ENCODE measurements around the gene HSD17B11.
"Not testable (repeated sequence)": the region's sequence is repeated elsewhere in the genome, so short reads cannot be mapped to it uniquely, and the experiment has no call there.

Gene HSD17B11

DNA sequence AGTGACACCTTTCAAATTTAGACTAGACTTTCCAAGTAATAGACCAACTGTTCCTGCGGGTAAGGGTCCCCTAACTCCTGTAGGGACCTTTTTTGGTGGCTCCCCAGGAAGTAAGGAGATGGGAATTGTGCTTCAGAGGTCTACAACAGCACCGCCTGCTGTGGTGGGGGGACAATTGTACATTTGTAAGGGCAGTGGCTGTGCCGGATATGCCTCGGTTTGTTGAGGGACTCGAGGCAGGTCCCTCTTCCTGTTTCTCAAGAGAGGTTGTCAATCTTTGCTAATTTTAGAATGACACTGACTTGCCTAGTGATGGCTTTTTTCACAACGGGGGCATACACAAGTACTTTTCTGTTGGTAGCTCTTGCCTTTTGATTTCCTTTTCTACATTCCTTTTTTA, 15.5 kb upstream of the HSD17B11 start:
- Histone ChIP-seq H3K79me2 (ENCODE audit: control insufficient read depth, insufficient read depth, low read length, unreplicated experiment) (no peaks in the 10 kb centered on the region), H3K27me3 (ENCODE audit: insufficient read depth, low read length) (peaks cover 3% of the 10 kb centered on the region; the same call in 1 of the 2 replicates), H2AFZ (ENCODE audit: low read length, unreplicated experiment) (no peak overlapping the region), H3K4me1 (ENCODE audit: control insufficient read depth, insufficient read depth, low read length, unreplicated experiment) (peaks cover 2% of the 10 kb centered on the region), H3K4me3 (ENCODE audit: low read depth, low read length) (no peak overlapping the region), H3K27ac (ENCODE audit: low read depth, low read length) (no peak overlapping the region), H3K36me3 (ENCODE audit: insufficient read depth, low read length) (no peaks in the 10 kb centered on the region)

DNA sequence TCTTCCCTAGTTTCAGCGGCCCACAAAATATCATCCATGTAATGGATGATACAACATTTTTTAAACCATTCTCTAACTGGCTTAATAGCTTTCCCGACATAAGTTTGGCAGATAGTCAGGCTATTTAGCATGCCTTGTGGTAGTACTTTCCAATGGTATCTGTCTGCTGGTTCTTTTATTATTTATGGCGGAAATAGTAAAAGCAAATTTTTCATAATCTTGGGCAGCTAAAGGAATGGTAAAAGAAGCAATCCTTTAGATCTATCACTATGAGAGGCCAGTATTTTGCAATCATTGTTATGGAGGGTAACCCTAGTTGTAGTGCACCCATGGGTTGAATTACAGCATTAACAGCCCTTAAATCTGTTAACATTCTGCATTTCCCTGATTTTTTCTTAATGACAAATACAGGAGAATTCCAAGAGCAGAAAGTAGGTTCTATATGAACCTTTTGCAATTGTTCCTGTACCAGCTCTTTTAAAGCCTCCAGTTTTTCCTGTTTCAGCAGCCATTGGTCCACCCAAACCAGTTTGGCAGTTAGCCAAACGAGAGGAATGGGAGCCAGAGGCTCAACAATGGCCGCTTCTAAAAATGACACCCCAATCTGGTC, 14.3 kb upstream of the HSD17B11 start:
- H3K4me3 ChIP-seq (ENCODE audit: low read depth, low read length), result no peak overlapping the region
- peaks cover 3% of the 10 kb centered on the region; the same call in 1 of the 2 replicates for H3K27me3 ChIP-seq (ENCODE audit: insufficient read depth, low read length)
- H3K4me1 ChIP-seq (ENCODE audit: control insufficient read depth, insufficient read depth, low read length, unreplicated experiment), result no peaks in the 10 kb centered on the region
- no peak overlapping the region for H3K27ac ChIP-seq (ENCODE audit: low read depth, low read length)
- no peaks in the 10 kb centered on the region for H3K79me2 ChIP-seq (ENCODE audit: control insufficient read depth, insufficient read depth, low read length, unreplicated experiment)
- H2AFZ ChIP-seq (ENCODE audit: low read length, unreplicated experiment), result no peak overlapping the region
- H3K36me3 ChIP-seq (ENCODE audit: insufficient read depth, low read length), result no peaks in the 10 kb centered on the region

DNA sequence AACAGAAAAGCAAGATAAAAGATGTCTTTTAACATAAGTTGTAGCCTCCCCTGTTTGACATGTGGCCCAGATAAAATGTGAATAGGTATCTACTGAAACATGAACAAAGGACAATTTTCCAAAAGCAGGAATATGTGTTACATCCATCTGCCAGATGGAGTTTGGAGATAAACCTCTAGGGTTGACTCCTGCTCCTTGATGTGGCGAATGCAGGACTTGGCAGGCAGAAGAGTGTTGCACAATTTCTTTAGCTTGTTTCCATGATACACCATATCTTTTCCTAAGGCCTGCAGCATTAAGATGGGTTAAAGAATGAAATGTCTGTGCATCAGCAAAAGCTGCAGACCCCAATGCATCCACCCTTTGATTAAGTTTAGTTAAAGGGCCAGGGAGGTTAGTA, 12.7 kb upstream of the HSD17B11 start:
- H3K79me2 ChIP-seq (ENCODE audit: control insufficient read depth, insufficient read depth, low read length, unreplicated experiment); H2AFZ ChIP-seq (ENCODE audit: low read length, unreplicated experiment); H3K36me3 ChIP-seq (ENCODE audit: insufficient read depth, low read length); H3K4me1 ChIP-seq (ENCODE audit: control insufficient read depth, insufficient read depth, low read length, unreplicated experiment); H3K4me3 ChIP-seq (ENCODE audit: low read depth, low read length); H3K27me3 ChIP-seq (ENCODE audit: insufficient read depth, low read length); H3K27ac ChIP-seq (ENCODE audit: low read depth, low read length): not testable (repeated sequence)

DNA sequence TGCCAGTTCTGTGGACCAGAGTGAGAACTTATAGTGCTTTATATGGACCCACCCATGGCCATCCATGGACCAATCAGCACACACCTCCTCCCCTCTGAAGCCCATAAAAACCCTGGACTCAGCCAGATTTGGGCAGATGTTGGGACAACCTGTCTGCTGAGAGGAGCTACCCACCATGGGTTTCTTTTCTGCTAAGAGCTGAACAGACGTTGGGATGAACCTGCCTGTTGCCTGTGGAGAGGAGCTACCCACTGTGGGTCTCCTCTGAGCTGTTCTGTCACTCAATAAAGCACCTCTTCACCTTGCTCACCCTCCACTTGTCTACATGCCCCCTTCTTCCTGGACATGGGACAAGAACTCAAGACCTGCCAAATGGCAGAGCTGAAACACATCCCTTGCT, 9.0 kb upstream of the HSD17B11 start:
- H3K4me1 ChIP-seq (ENCODE audit: control insufficient read depth, insufficient read depth, low read length, unreplicated experiment), result no peaks in the 10 kb centered on the region
- no peaks in the 10 kb centered on the region for H3K27me3 ChIP-seq (ENCODE audit: insufficient read depth, low read length)
- no peak overlapping the region for H3K27ac ChIP-seq (ENCODE audit: low read depth, low read length)
- H3K79me2 ChIP-seq (ENCODE audit: control insufficient read depth, insufficient read depth, low read length, unreplicated experiment), result no peaks in the 10 kb centered on the region
- H3K36me3 ChIP-seq (ENCODE audit: insufficient read depth, low read length), result no peaks in the 10 kb centered on the region
- no peak overlapping the region for H3K4me3 ChIP-seq (ENCODE audit: low read depth, low read length)
- H2AFZ ChIP-seq (ENCODE audit: low read length, unreplicated experiment), result no peak overlapping the region

DNA sequence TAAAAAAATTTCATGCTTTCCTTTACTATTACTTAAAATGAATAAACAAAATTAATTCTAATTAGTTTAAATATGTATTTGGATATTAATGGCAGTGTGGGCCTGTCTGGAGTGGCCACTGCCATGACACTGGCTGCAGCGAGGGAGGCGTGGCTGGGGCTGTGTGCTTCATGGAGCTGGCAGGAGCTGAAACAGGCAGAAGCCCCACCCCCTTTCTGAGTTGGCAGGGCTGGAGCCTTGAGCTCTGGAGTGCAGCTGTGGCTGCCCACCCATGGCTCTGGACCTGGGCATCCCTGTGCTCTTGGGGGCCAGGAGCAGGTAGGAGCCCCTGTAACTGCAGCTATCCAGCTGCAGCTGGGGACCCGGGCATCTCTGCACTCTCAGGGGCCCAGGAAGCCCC, 8.2 kb upstream of the HSD17B11 start:
- H2AFZ ChIP-seq (ENCODE audit: low read length, unreplicated experiment), result no peak overlapping the region
- no peak overlapping the region for H3K27ac ChIP-seq (ENCODE audit: low read depth, low read length)
- H3K36me3 ChIP-seq (ENCODE audit: insufficient read depth, low read length), result no peaks in the 10 kb centered on the region
- no peaks in the 10 kb centered on the region for H3K4me1 ChIP-seq (ENCODE audit: control insufficient read depth, insufficient read depth, low read length, unreplicated experiment)
- H3K27me3 ChIP-seq (ENCODE audit: insufficient read depth, low read length), result no peaks in the 10 kb centered on the region
- H3K79me2 ChIP-seq (ENCODE audit: control insufficient read depth, insufficient read depth, low read length, unreplicated experiment), result no peaks in the 10 kb centered on the region
- no peak overlapping the region for H3K4me3 ChIP-seq (ENCODE audit: low read depth, low read length)

DNA sequence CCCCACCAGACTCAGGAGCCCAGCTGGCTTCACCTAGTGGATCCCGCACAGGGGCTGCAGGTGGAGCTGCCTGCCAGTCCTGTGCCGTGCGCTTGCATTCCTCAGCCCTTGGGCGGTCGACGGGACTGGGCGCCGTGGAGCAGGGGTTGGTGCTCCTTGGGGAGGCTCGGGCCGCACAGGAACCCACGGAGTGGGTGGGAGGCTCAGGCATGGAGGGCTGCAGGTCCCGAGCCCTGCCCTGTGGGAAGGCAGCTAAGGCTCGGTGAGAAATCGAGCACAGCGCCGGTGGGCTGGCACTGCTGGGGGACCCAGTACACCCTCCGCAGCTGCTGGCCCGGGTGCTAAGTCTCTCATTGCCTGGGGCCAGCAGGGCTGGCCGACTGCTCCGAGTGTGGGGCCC, 4.9 kb upstream of the HSD17B11 start:
- not testable (repeated sequence) for H3K4me1 ChIP-seq (ENCODE audit: control insufficient read depth, insufficient read depth, low read length, unreplicated experiment); H3K36me3 ChIP-seq (ENCODE audit: insufficient read depth, low read length); H3K79me2 ChIP-seq (ENCODE audit: control insufficient read depth, insufficient read depth, low read length, unreplicated experiment); H3K4me3 ChIP-seq (ENCODE audit: low read depth, low read length); H3K27ac ChIP-seq (ENCODE audit: low read depth, low read length); H2AFZ ChIP-seq (ENCODE audit: low read length, unreplicated experiment); H3K27me3 ChIP-seq (ENCODE audit: insufficient read depth, low read length)

DNA sequence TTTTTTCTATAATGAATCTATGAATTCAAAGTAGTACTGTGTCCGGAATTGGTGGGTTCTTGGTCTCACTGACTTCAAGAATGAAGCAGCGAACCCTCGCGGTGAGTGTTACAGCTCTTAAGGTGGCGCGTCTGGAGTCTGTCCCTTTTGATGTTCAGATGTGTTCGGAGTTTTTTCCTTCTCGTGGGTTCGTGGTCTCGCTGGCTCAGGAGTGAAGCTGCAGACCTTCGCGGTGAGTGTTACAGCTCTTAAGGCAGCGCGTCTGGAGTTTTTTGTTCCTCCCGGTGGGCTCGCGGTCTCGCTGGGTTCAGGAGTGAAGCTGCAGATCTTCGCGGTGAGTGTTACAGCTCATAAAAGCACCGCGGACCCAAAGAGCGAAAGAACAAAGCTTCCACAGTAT, 4.1 kb upstream of the HSD17B11 start:
- not testable (repeated sequence) for H3K36me3 ChIP-seq (ENCODE audit: insufficient read depth, low read length); H3K27me3 ChIP-seq (ENCODE audit: insufficient read depth, low read length); H3K79me2 ChIP-seq (ENCODE audit: control insufficient read depth, insufficient read depth, low read length, unreplicated experiment); H3K4me3 ChIP-seq (ENCODE audit: low read depth, low read length); H2AFZ ChIP-seq (ENCODE audit: low read length, unreplicated experiment); H3K27ac ChIP-seq (ENCODE audit: low read depth, low read length); H3K4me1 ChIP-seq (ENCODE audit: control insufficient read depth, insufficient read depth, low read length, unreplicated experiment)

DNA sequence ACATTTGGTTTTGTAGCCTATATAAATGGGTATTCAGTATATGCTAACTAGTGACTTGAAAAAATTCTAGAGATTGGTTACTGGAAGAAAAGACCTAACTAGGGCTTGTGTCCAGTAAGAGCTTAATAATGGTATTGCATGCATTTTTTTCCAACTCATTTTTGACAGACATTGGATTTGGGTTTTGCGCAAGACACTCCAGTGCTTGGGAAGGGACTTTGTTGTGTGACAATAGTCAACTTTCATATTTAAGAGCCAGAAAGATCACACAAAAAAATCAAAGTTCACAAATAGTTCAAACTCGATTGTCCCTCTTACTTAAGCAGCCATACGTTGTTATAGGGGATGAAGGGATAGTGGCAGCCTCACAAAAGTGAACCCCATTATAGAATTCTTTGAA, 1.2 kb upstream of the HSD17B11 start:
- Histone ChIP-seq H3K27me3 (ENCODE audit: insufficient read depth, low read length) (no peaks in the 10 kb centered on the region), H3K79me2 (ENCODE audit: control insufficient read depth, insufficient read depth, low read length, unreplicated experiment) (peaks cover 28% of the 10 kb centered on the region), H3K4me1 (ENCODE audit: control insufficient read depth, insufficient read depth, low read length, unreplicated experiment) (peaks cover 7% of the 10 kb centered on the region), H3K27ac (ENCODE audit: low read depth, low read length) (no peak overlapping the region), H3K36me3 (ENCODE audit: insufficient read depth, low read length) (no peaks in the 10 kb centered on the region), H2AFZ (ENCODE audit: low read length, unreplicated experiment) (no peak overlapping the region), H3K4me3 (ENCODE audit: low read depth, low read length) (peak overlapping the region; percentile 85; the same call in 1 of the 2 replicates)

DNA sequence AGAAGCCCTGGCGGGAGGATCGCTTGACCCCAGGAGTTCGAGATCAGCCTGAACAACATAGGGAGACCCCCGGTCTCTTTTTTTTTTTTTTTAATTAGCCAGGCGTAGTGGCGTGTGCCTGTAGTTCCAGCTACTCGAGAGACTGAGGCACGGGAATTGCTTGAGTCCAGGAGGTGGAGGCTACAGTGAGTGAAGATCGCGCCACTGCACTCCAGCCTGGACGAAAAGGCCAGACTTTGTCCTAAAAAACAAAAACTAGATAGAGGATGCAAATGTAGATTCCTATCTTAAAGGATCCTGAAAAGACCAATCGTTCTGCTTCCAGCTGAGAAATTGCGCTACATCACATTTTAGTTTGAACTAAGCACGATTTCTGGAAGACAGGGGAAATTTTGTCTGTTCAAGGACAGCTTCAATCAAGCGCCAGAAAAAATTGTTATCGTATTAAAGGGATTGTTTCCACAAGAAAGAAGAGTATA, 627 bp upstream of the HSD17B11 start:
- Histone ChIP-seq H2AFZ (ENCODE audit: low read length, unreplicated experiment) (peak overlapping the region; percentile 96), H3K4me1 (ENCODE audit: control insufficient read depth, insufficient read depth, low read length, unreplicated experiment) (peaks cover 7% of the 10 kb centered on the region), H3K27me3 (ENCODE audit: insufficient read depth, low read length) (no peaks in the 10 kb centered on the region), H3K36me3 (ENCODE audit: insufficient read depth, low read length) (no peaks in the 10 kb centered on the region), H3K27ac (ENCODE audit: low read depth, low read length) (peak overlapping the region; percentile 73), H3K4me3 (ENCODE audit: low read depth, low read length) (peak overlapping the region; percentile 85), H3K79me2 (ENCODE audit: control insufficient read depth, insufficient read depth, low read length, unreplicated experiment) (peaks cover 33% of the 10 kb centered on the region)

DNA sequence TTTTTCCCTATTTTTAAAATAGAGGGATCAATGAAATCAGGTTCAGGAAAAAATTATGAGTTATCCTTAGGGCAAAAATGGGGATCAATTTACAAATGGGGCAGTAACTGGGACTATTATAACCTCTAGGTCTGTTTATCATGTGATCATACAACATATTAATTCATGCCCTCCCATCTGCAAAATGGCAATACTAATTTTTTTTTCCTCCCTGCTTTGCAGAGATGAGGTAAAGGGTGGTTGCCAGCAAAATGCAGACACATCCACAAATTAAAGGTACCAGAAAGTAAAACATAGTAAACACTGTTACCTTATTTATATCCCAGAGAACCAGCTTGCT, 467 bp downstream of the HSD17B11 start:
- no peaks in the 10 kb centered on the region for H3K27me3 ChIP-seq (ENCODE audit: insufficient read depth, low read length)
- H3K4me3 ChIP-seq (ENCODE audit: low read depth, low read length), result peak overlapping the region; percentile 85
- no peaks in the 10 kb centered on the region for H3K36me3 ChIP-seq (ENCODE audit: insufficient read depth, low read length)
- peak overlapping the region; percentile 73 for H3K27ac ChIP-seq (ENCODE audit: low read depth, low read length)
- peak overlapping the region; percentile 66 for H2AFZ ChIP-seq (ENCODE audit: low read length, unreplicated experiment)
- H3K79me2 ChIP-seq (ENCODE audit: control insufficient read depth, insufficient read depth, low read length, unreplicated experiment), result peaks cover 36% of the 10 kb centered on the region
- peaks cover 7% of the 10 kb centered on the region for H3K4me1 ChIP-seq (ENCODE audit: control insufficient read depth, insufficient read depth, low read length, unreplicated experiment)

DNA sequence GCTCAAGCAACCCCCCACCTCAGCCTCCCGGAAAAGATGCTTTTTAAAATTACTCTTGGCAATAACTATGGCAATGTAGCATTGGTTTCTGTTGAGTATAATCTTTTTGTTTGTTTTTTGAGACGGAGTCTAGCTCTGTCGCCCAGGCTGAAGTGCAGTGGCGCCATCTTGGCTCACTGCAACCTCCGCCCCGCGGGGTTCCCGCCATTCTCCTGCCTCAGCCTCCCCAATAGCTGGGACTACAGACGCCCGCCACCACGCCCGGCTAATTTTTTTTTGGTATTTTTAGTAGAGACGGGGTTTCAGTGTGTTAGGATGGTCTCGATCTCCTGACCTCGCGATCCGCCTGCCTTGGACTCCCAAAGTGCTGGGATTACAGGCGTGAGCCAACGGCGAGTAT, 933 bp downstream of the HSD17B11 start:
- H3K27ac ChIP-seq (ENCODE audit: low read depth, low read length), result peak overlapping the region; percentile 73; the same call in 1 of the 2 replicates
- peak overlapping the region; percentile 66 for H2AFZ ChIP-seq (ENCODE audit: low read length, unreplicated experiment)
- H3K79me2 ChIP-seq (ENCODE audit: control insufficient read depth, insufficient read depth, low read length, unreplicated experiment), result peaks cover 36% of the 10 kb centered on the region
- H3K4me1 ChIP-seq (ENCODE audit: control insufficient read depth, insufficient read depth, low read length, unreplicated experiment); H3K27me3 ChIP-seq (ENCODE audit: insufficient read depth, low read length); H3K36me3 ChIP-seq (ENCODE audit: insufficient read depth, low read length): not testable (repeated sequence)
- H3K4me3 ChIP-seq (ENCODE audit: low read depth, low read length), result peak overlapping the region; percentile 85
